ENCODE measurements around the gene RAB14. TPM values are rescaled to one million over a fixed set of nuclear protein-coding genes. Genes with fewer than 3 reads are reported as not detected.
A peak's percentile ranks its signal among the peaks of the same experiment; 100 is the strongest.

RAB14 gene
- total RNA-seq, 1 donor from 2014 or later, result 61.4 TPM

- H3K4me3 Mint-ChIP-seq, result no peak overlapping the region
- H3K9me3 Mint-ChIP-seq, result no peaks in the 10 kb centered on the region
- H3K4me1 Mint-ChIP-seq, result peaks cover 17% of the 10 kb centered on the region
- H3K36me3 Mint-ChIP-seq (ENCODE audit: low read depth), result peaks cover 56% of the 10 kb centered on the region
- intact Hi-C loops (cut with micrococcal nuclease), result no loop called here
- no peak for DNase-seq
- H3K27ac Mint-ChIP-seq, result no peak overlapping the region
- H3K27me3 Mint-ChIP-seq, result no peaks in the 10 kb centered on the region
These were observed 22.8 kb downstream of the RAB14 start for GRCh38 chr9:121178676-121179372.

- intact Hi-C loops (cut with micrococcal nuclease), result no loop called here
- H3K9me3 Mint-ChIP-seq, result no peaks in the 10 kb centered on the region
- DNase-seq, result no peak
- no peak overlapping the region for H3K27ac Mint-ChIP-seq
- H3K4me3 Mint-ChIP-seq, result no peak overlapping the region
- H3K27me3 Mint-ChIP-seq, result no peaks in the 10 kb centered on the region
- H3K4me1 Mint-ChIP-seq, result peaks cover 6% of the 10 kb centered on the region
- H3K36me3 Mint-ChIP-seq (ENCODE audit: low read depth), result peaks cover 76% of the 10 kb centered on the region
These were observed 28.2 kb downstream of the RAB14 start for GRCh38 chr9:121173501-121173900.

GRCh38 chr9:121172726-121173487 is 28.8 kb downstream of the RAB14 start:
- DNase-seq, result no peak
- intact Hi-C loops (cut with micrococcal nuclease), result no loop called here
- H3K36me3 Mint-ChIP-seq (ENCODE audit: low read depth), result peaks cover 80% of the 10 kb centered on the region

GRCh38 chr9:121171236-121171635 is 30.4 kb downstream of the RAB14 start:
- Mint-ChIP-seq H3K4me3 (no peak overlapping the region), H3K27me3 (no peaks in the 10 kb centered on the region), H3K4me1 (peaks cover 11% of the 10 kb centered on the region), H3K27ac (no peak overlapping the region), H3K36me3 (ENCODE audit: low read depth) (peaks cover 83% of the 10 kb centered on the region), H3K9me3 (no peaks in the 10 kb centered on the region)
- no peak for DNase-seq
- intact Hi-C loops (cut with micrococcal nuclease), result no loop called here

More at GRCh38 chr9:121172726-121173487, 28.8 kb downstream of the RAB14 start:
- H3K4me3 Mint-ChIP-seq, result no peak overlapping the region
- no peaks in the 10 kb centered on the region for H3K9me3 Mint-ChIP-seq
- no peak overlapping the region for H3K27ac Mint-ChIP-seq
- H3K4me1 Mint-ChIP-seq, result peaks cover 11% of the 10 kb centered on the region
- no peaks in the 10 kb centered on the region for H3K27me3 Mint-ChIP-seq

- peak; percentile 68 for DNase-seq
- H3K4me3 Mint-ChIP-seq, result no peak overlapping the region
- H3K36me3 Mint-ChIP-seq (ENCODE audit: low read depth), result peaks cover 80% of the 10 kb centered on the region
- H3K27ac Mint-ChIP-seq, result peak overlapping the region; percentile 29
- intact Hi-C loops (cut with micrococcal nuclease), result no loop called here
- peaks cover 11% of the 10 kb centered on the region for H3K4me1 Mint-ChIP-seq
- H3K27me3 Mint-ChIP-seq, result no peaks in the 10 kb centered on the region
- no peaks in the 10 kb centered on the region for H3K9me3 Mint-ChIP-seq
These were observed 32.5 kb downstream of the RAB14 start for GRCh38 chr9:121169094-121169601.

- Mint-ChIP-seq H3K36me3 (ENCODE audit: low read depth) (peaks cover 78% of the 10 kb centered on the region), H3K4me1 (peaks cover 11% of the 10 kb centered on the region), H3K4me3 (no peak overlapping the region), H3K27me3 (no peaks in the 10 kb centered on the region), H3K9me3 (no peaks in the 10 kb centered on the region), H3K27ac (no peak overlapping the region)
- intact Hi-C loops (cut with micrococcal nuclease), result no loop called here
- DNase-seq, result no peak
These were observed 33.6 kb downstream of the RAB14 start for GRCh38 chr9:121168052-121168451.

GRCh38 chr9:121160025-121160424 is 41.6 kb downstream of the RAB14 start:
- H3K4me3 Mint-ChIP-seq, result no peak overlapping the region
- intact Hi-C loops (cut with micrococcal nuclease), result no loop called here
- peaks cover 72% of the 10 kb centered on the region for H3K36me3 Mint-ChIP-seq (ENCODE audit: low read depth)

GRCh38 chr9:121157939-121158338 is 43.7 kb downstream of the RAB14 start:
- peak; percentile 36 for DNase-seq
- no peaks in the 10 kb centered on the region for H3K27me3 Mint-ChIP-seq
- peaks cover 23% of the 10 kb centered on the region for H3K4me1 Mint-ChIP-seq
- peaks cover 71% of the 10 kb centered on the region for H3K36me3 Mint-ChIP-seq (ENCODE audit: low read depth)
- H3K27ac Mint-ChIP-seq, result no peak overlapping the region
- intact Hi-C loops (cut with micrococcal nuclease), result loop anchor here (2.0 kb wide), 1 partner anchor 43 kb away; the partner anchor contains the start of gene RAB14
- no peak overlapping the region for H3K4me3 Mint-ChIP-seq
- H3K9me3 Mint-ChIP-seq, result no peaks in the 10 kb centered on the region

More at GRCh38 chr9:121160025-121160424, 41.6 kb downstream of the RAB14 start:
- no peaks in the 10 kb centered on the region for H3K27me3 Mint-ChIP-seq
- peak overlapping the region; percentile 68 for H3K27ac Mint-ChIP-seq
- peaks cover 12% of the 10 kb centered on the region for H3K4me1 Mint-ChIP-seq
- no peak for DNase-seq
- H3K9me3 Mint-ChIP-seq, result no peaks in the 10 kb centered on the region

- Mint-ChIP-seq H3K36me3 (ENCODE audit: low read depth) (peaks cover 76% of the 10 kb centered on the region), H3K4me3 (peak overlapping the region; percentile 16), H3K4me1 (peaks cover 33% of the 10 kb centered on the region), H3K27me3 (no peaks in the 10 kb centered on the region), H3K27ac (peak overlapping the region; percentile 88), H3K9me3 (no peaks in the 10 kb centered on the region)
- peak; percentile 69 for DNase-seq
- intact Hi-C loops (cut with micrococcal nuclease), result loop anchor here (1.0 to 2.0 kb wide), 2 partner anchors 35 to 45 kb away; partner anchors contain the start of gene RAB14
These were observed 45.4 kb downstream of the RAB14 start for GRCh38 chr9:121156263-121156731.

GRCh38 chr9:121154782-121155181 is 46.9 kb downstream of the RAB14 start:
- no peak overlapping the region for H3K27ac Mint-ChIP-seq
- no peak overlapping the region for H3K4me3 Mint-ChIP-seq
- no peak for DNase-seq
- H3K9me3 Mint-ChIP-seq, result no peaks in the 10 kb centered on the region
- H3K4me1 Mint-ChIP-seq, result peaks cover 36% of the 10 kb centered on the region
- intact Hi-C loops (cut with micrococcal nuclease), result no loop called here
- H3K36me3 Mint-ChIP-seq (ENCODE audit: low read depth), result peaks cover 71% of the 10 kb centered on the region
- no peaks in the 10 kb centered on the region for H3K27me3 Mint-ChIP-seq

- Mint-ChIP-seq H3K4me1 (peaks cover 33% of the 10 kb centered on the region), H3K9me3 (no peaks in the 10 kb centered on the region), H3K27ac (no peak overlapping the region), H3K27me3 (no peaks in the 10 kb centered on the region), H3K36me3 (ENCODE audit: low read depth) (peaks cover 72% of the 10 kb centered on the region), H3K4me3 (no peak overlapping the region)
- intact Hi-C loops (cut with micrococcal nuclease), result no loop called here
- DNase-seq, result no peak
These were observed 48.0 kb downstream of the RAB14 start for GRCh38 chr9:121153642-121154041.

- no peak overlapping the region for H3K4me3 Mint-ChIP-seq
- H3K9me3 Mint-ChIP-seq, result no peaks in the 10 kb centered on the region
- no peak overlapping the region for H3K27ac Mint-ChIP-seq
- peaks cover 70% of the 10 kb centered on the region for H3K36me3 Mint-ChIP-seq (ENCODE audit: low read depth)
- H3K4me1 Mint-ChIP-seq, result peaks cover 37% of the 10 kb centered on the region
- intact Hi-C loops (cut with micrococcal nuclease), result no loop called here
- peak; percentile 47 for DNase-seq
- no peaks in the 10 kb centered on the region for H3K27me3 Mint-ChIP-seq
These were observed 51.5 kb downstream of the RAB14 start for GRCh38 chr9:121150188-121150587.

GRCh38 chr9:121144482-121144881 is 57.2 kb downstream of the RAB14 start:
- DNase-seq, result no peak
- Mint-ChIP-seq H3K27me3 (no peaks in the 10 kb centered on the region), H3K27ac (no peak overlapping the region), H3K4me1 (peaks cover 13% of the 10 kb centered on the region), H3K4me3 (no peak overlapping the region), H3K9me3 (no peaks in the 10 kb centered on the region), H3K36me3 (ENCODE audit: low read depth) (peaks cover 80% of the 10 kb centered on the region)
- intact Hi-C loops (cut with micrococcal nuclease), result no loop called here

GRCh38 chr9:121143771-121144170 is 57.9 kb downstream of the RAB14 start:
- Mint-ChIP-seq H3K4me3 (no peak overlapping the region), H3K36me3 (ENCODE audit: low read depth) (peaks cover 81% of the 10 kb centered on the region), H3K27ac (no peak overlapping the region), H3K27me3 (no peaks in the 10 kb centered on the region), H3K4me1 (peaks cover 13% of the 10 kb centered on the region), H3K9me3 (no peaks in the 10 kb centered on the region)
- DNase-seq, result no peak
- intact Hi-C loops (cut with micrococcal nuclease), result no loop called here

Measured in activated CD4-positive, alpha-beta T cell treated with anti-CD3 and anti-CD28 coated beads, Interleukin-2, amount 10 ng/mL, durations not matched to agents 24 days and 14 days (primary cell).